SU-DHL-6 (cell line): Measurements from ENCODE around the gene IGF2BP3.

Experiments used
- EZH2phosphoT487 ChIP-seq: fragments of 200-600 bp; sonication (generic), shearing (Covaris generic); conservative IDR thresholded peaks from 2 replicates; pipeline ENCODE4 v1.6.1; 2018; ENCODE audit warnings: mild to moderate bottlenecking, antibody characterized with exemption, low read length, moderate library complexity, mixed read lengths
- TF ChIP-seq, protein P1 (sequence below): fragments of 200-600 bp; sonication (generic); IDR thresholded peaks from one replicate; pipeline ENCODE4 v1.5.1; 2017; ENCODE audit warnings: antibody characterized with exemption, mild to moderate bottlenecking, low read length, moderate library complexity; ENCODE audit not compliant: insufficient read depth, poor library complexity, severe bottlenecking

DNA sequence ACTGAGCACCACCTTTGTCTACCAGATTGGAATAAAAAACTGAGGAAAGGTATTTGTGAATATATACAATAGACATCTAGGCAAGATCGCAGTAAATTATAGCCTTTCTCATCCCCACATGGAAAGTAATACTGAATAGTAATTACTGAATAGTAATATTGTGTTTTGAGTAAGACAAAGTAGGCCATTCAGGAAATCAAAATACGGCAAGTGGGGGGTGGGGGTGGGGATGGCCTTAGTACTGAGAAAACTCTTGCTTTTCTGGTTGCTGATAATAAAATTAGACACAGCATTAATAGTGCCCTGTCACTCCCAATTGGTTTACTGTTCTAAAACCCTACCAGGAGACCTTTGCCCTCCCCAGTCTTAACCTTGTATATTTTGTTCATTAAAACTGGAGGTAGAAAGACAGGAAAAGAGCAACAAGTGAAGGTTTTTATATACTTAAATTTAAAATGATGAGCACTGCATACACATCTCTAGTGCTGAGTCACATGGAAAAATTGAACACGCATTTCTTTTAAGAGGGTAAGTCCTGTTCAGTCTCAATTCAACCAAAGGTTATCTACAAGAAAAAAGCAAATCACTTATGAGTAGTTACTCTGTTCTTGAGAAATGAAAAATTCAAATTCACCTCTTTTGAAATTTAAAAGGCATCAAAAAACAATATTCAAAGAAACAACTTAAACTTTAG, 65.6 kb downstream of the IGF2BP3 start:
- TF ChIP-seq, protein P1, sequence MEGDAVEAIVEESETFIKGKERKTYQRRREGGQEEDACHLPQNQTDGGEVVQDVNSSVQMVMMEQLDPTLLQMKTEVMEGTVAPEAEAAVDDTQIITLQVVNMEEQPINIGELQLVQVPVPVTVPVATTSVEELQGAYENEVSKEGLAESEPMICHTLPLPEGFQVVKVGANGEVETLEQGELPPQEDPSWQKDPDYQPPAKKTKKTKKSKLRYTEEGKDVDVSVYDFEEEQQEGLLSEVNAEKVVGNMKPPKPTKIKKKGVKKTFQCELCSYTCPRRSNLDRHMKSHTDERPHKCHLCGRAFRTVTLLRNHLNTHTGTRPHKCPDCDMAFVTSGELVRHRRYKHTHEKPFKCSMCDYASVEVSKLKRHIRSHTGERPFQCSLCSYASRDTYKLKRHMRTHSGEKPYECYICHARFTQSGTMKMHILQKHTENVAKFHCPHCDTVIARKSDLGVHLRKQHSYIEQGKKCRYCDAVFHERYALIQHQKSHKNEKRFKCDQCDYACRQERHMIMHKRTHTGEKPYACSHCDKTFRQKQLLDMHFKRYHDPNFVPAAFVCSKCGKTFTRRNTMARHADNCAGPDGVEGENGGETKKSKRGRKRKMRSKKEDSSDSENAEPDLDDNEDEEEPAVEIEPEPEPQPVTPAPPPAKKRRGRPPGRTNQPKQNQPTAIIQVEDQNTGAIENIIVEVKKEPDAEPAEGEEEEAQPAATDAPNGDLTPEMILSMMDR, result no peak
- TF ChIP-seq EZH2phosphoT487, result no peak
